SK-N-SH treated with all-trans-retinoic acid at 6 μM for 48 hours (cell line): ENCODE measurements around the gene KIAA0753.
"Not testable (repeated sequence)": the region's sequence is repeated elsewhere in the genome, so short reads cannot be mapped to it uniquely, and the experiment has no call there.

Experiments
- ATAC-seq: fragments of 200-7000 bp; cut with Tn5 transposase; 3 replicates; pipeline ENCODE4 v1.9.1; 2020; ENCODE audit warnings: mild to moderate bottlenecking, moderate library complexity
- ARNTL ChIP-seq: fragments of 450-650 bp; formaldehyde crosslinking; IDR thresholded peaks from 2 replicates; pipeline ENCODE4 v1.5.0; 2020; ENCODE audit warnings: low read depth, mild to moderate bottlenecking, moderate library complexity, borderline replicate concordance
- BACH2 ChIP-seq: fragments of 250-450 bp; sonication (Bioruptor Pico); IDR thresholded peaks from 2 replicates; pipeline ENCODE4 v1.9.0; 2021; ENCODE audit warnings: mild to moderate bottlenecking, borderline replicate concordance
- CSDC2 ChIP-seq: fragments of 250-450 bp; sonication (Bioruptor Pico); IDR thresholded peaks from 2 replicates; pipeline ENCODE4 v1.5.0; 2020; ENCODE audit warnings: mild to moderate bottlenecking, moderate library complexity
- CSRNP3 ChIP-seq: fragments of 250-450 bp; sonication (Bioruptor Pico); IDR thresholded peaks from 2 replicates; pipeline ENCODE4 v1.5.1; 2021; ENCODE audit warnings: mild to moderate bottlenecking, moderate library complexity
- ESRRG ChIP-seq: fragments of 250-450 bp; sonication (Bioruptor Pico); IDR thresholded peaks from 2 replicates; pipeline ENCODE4 v1.6.1; 2021; ENCODE audit warnings: mild to moderate bottlenecking
- GLIS3 ChIP-seq: fragments of 250-450 bp; sonication (Bioruptor Pico); IDR thresholded peaks from 2 replicates; pipeline ENCODE4 v1.5.0; 2020; ENCODE audit warnings: mild to moderate bottlenecking, moderate library complexity
- ISL1 ChIP-seq: fragments of 250-450 bp; sonication (Bioruptor Pico); IDR thresholded peaks from 2 replicates; pipeline ENCODE4 v2.1.2; 2022; ENCODE audit warnings: mild to moderate bottlenecking, moderate library complexity
- OSR1 ChIP-seq: fragments of 250-450 bp; sonication (Bioruptor Pico); IDR thresholded peaks from 2 replicates; pipeline ENCODE4 v1.8.0; 2022; ENCODE audit warnings: moderate library complexity, mild to moderate bottlenecking, inconsistent platforms
- PPARA ChIP-seq: fragments of 250-450 bp; sonication (Bioruptor Pico); IDR thresholded peaks from 2 replicates; pipeline ENCODE4 v1.5.0; 2020; ENCODE audit warnings: mild to moderate bottlenecking, borderline replicate concordance
- SNAI2 ChIP-seq: fragments of 250-450 bp; sonication (Bioruptor Pico); IDR thresholded peaks from 2 replicates; pipeline ENCODE4 v1.5.0; 2020; ENCODE audit warnings: mild to moderate bottlenecking, moderate library complexity
- TCF4 ChIP-seq: fragments of 250-450 bp; sonication (Bioruptor Pico); IDR thresholded peaks from 2 replicates; pipeline ENCODE4 v1.8.0; 2021; ENCODE audit warnings: mild to moderate bottlenecking, moderate library complexity, borderline replicate concordance
- TOX ChIP-seq: fragments of 250-450 bp; sonication (Bioruptor Pico); IDR thresholded peaks from 2 replicates; pipeline ENCODE4 v1.8.0; 2021; ENCODE audit warnings: mild to moderate bottlenecking, moderate library complexity, borderline replicate concordance
- ZC3H10 ChIP-seq: fragments of 250-450 bp; sonication (Bioruptor Pico); IDR thresholded peaks from 2 replicates; pipeline ENCODE4 v1.5.1; 2021; ENCODE audit warnings: mild to moderate bottlenecking, moderate library complexity
- ZNF565 ChIP-seq: fragments of 450-650 bp; formaldehyde crosslinking; conservative IDR thresholded peaks from 2 replicates; pipeline ENCODE4 v1.5.0; 2020; ENCODE audit warnings: low read depth, mild to moderate bottlenecking, moderate library complexity
- ZNF70 ChIP-seq: fragments of 450-650 bp; formaldehyde crosslinking; IDR thresholded peaks from 2 replicates; pipeline ENCODE4 v1.5.0; 2020; ENCODE audit warnings: mild to moderate bottlenecking, moderate library complexity
- ZNF8 ChIP-seq: fragments of 450-650 bp; formaldehyde crosslinking; IDR thresholded peaks from 2 replicates; pipeline ENCODE4 v1.5.0; 2020; ENCODE audit warnings: mild to moderate bottlenecking, moderate library complexity
- TF ChIP-seq, protein P1 (sequence below): fragments of 250-450 bp; sonication (Bioruptor Pico); IDR thresholded peaks from 2 replicates; pipeline ENCODE4 v1.5.0; 2020; ENCODE audit warnings: mild to moderate bottlenecking, moderate library complexity
- TF ChIP-seq, protein P2 (sequence below): fragments of 250-450 bp; sonication (Bioruptor Pico); IDR thresholded peaks from 2 replicates; pipeline ENCODE4 v1.8.0; 2020; ENCODE audit warnings: mild to moderate bottlenecking, moderate library complexity, borderline replicate concordance
- TF ChIP-seq, protein P3 (sequence below): fragments of 250-450 bp; sonication (Bioruptor Pico); IDR thresholded peaks from 2 replicates; pipeline ENCODE4 v1.8.0; 2021; ENCODE audit warnings: low read depth, mild to moderate bottlenecking, moderate library complexity, borderline replicate concordance

The KIAA0753 gene

DNA sequence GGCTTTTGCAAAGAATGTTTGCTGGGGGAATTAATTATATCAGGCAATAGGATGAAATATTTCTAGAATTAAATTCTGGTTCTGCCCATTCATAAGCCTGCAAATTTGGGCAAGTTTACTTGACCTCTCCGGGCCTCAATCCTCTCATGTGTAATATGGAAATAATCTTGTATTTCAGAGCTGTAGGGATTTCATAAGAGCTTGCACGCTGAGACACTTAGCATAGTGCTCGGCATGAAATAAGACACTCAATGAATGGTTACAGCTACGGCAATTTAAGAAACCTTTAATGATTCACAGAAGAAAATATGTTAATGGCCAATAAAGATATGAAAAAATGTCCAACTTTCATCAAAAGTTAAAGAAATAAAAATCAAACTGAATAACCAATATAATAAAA, 43.6 kb downstream of the KIAA0753 start (continued):
- TF ChIP-seq, protein P1, sequence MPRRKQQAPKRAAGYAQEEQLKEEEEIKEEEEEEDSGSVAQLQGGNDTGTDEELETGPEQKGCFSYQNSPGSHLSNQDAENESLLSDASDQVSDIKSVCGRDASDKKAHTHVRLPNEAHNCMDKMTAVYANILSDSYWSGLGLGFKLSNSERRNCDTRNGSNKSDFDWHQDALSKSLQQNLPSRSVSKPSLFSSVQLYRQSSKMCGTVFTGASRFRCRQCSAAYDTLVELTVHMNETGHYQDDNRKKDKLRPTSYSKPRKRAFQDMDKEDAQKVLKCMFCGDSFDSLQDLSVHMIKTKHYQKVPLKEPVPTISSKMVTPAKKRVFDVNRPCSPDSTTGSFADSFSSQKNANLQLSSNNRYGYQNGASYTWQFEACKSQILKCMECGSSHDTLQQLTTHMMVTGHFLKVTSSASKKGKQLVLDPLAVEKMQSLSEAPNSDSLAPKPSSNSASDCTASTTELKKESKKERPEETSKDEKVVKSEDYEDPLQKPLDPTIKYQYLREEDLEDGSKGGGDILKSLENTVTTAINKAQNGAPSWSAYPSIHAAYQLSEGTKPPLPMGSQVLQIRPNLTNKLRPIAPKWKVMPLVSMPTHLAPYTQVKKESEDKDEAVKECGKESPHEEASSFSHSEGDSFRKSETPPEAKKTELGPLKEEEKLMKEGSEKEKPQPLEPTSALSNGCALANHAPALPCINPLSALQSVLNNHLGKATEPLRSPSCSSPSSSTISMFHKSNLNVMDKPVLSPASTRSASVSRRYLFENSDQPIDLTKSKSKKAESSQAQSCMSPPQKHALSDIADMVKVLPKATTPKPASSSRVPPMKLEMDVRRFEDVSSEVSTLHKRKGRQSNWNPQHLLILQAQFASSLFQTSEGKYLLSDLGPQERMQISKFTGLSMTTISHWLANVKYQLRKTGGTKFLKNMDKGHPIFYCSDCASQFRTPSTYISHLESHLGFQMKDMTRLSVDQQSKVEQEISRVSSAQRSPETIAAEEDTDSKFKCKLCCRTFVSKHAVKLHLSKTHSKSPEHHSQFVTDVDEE (CRISPR knock-in tag): no peak
- no peak for TF ChIP-seq ZC3H10 (CRISPR knock-in tag)

GRCh38 chr17:6596511-6596910, 44.0 kb downstream of the KIAA0753 start:
- TF ChIP-seq, protein P2, sequence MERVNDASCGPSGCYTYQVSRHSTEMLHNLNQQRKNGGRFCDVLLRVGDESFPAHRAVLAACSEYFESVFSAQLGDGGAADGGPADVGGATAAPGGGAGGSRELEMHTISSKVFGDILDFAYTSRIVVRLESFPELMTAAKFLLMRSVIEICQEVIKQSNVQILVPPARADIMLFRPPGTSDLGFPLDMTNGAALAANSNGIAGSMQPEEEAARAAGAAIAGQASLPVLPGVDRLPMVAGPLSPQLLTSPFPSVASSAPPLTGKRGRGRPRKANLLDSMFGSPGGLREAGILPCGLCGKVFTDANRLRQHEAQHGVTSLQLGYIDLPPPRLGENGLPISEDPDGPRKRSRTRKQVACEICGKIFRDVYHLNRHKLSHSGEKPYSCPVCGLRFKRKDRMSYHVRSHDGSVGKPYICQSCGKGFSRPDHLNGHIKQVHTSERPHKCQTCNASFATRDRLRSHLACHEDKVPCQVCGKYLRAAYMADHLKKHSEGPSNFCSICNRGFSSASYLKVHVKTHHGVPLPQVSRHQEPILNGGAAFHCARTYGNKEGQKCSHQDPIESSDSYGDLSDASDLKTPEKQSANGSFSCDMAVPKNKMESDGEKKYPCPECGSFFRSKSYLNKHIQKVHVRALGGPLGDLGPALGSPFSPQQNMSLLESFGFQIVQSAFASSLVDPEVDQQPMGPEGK (CRISPR knock-in tag): no peak
- TF ChIP-seq ZNF70 (CRISPR knock-in tag) (no peak), TCF4 (CRISPR knock-in tag) (no peak), ESRRG (CRISPR knock-in tag) (no peak), ZC3H10 (CRISPR knock-in tag) (no peak), GLIS3 (CRISPR knock-in tag) (no peak), SNAI2 (CRISPR knock-in tag) (no peak), BACH2 (CRISPR knock-in tag) (no peak), CSRNP3 (CRISPR knock-in tag) (no peak)
- ATAC-seq: no peak

GRCh38 chr17:6596081-6596480, 44.4 kb downstream of the KIAA0753 start:
- ATAC-seq: no peak
- TF ChIP-seq ZNF8 (CRISPR knock-in tag): no peak

DNA sequence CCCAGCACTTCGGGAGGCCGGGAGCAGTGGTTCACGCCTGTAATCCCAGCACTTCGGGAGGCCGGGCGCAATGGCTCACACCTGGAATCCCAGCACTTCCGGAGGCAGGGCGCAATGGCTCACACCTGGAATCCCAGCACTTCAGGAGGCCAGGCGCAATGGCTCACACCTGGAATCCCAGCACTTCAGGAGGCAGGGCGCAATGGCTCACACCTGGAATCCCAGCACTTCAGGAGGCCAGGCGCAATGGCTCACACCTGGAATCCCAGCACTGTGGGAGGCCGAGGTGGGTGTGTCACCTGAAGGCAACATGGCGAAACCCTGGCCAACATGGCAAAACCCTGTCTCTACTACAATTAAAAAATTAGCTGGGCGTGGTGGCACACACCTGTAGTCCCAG, 47.1 kb downstream of the KIAA0753 start:
- ATAC-seq: not testable (repeated sequence)

DNA sequence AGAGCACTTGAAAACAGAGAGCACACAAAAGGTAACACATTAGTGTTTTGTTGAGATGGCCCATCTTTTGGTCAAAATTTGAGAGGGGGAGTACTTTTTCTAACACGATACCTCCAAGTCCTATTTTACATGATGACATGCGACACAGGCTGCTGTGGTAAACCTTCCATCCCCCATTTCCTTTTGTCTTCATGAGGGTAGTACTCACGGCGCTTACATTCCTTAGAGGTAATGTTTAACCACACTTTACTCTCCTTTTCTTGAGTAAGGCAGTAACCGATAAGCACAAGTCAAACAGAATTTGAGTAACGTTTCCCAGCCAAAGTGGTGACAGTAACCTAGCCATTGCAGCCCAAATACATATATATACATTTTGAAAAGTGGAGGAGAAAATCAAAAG, 48.3 kb downstream of the KIAA0753 start:
- ATAC-seq: 0 out of 3 replicates have a peak, but pooled peaks have one; percentile 16
- TF ChIP-seq ZNF70 (CRISPR knock-in tag): no peak
- TF ChIP-seq, protein P2 (CRISPR knock-in tag): no peak
- TF ChIP-seq ZC3H10 (CRISPR knock-in tag): no peak
- TF ChIP-seq, protein P1 (CRISPR knock-in tag): no peak
- TF ChIP-seq ESRRG (CRISPR knock-in tag): no peak
- TF ChIP-seq OSR1: no peak
- TF ChIP-seq ZNF565: no peak
- TF ChIP-seq, protein P3, sequence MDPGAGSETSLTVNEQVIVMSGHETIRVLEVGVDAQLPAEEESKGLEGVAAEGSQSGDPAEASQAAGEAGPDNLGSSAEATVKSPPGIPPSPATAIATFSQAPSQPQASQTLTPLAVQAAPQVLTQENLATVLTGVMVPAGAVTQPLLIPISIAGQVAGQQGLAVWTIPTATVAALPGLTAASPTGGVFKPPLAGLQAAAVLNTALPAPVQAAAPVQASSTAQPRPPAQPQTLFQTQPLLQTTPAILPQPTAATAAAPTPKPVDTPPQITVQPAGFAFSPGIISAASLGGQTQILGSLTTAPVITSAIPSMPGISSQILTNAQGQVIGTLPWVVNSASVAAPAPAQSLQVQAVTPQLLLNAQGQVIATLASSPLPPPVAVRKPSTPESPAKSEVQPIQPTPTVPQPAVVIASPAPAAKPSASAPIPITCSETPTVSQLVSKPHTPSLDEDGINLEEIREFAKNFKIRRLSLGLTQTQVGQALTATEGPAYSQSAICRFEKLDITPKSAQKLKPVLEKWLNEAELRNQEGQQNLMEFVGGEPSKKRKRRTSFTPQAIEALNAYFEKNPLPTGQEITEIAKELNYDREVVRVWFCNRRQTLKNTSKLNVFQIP (CRISPR knock-in tag): no peak
- no peak for TF ChIP-seq ISL1 (CRISPR knock-in tag)
- no peak for TF ChIP-seq PPARA (CRISPR knock-in tag)
- TF ChIP-seq ARNTL (CRISPR knock-in tag): no peak
- TF ChIP-seq BACH2 (CRISPR knock-in tag): no peak
- TF ChIP-seq TOX (CRISPR knock-in tag): no peak
- no peak for TF ChIP-seq CSDC2 (CRISPR knock-in tag)
